CD14-positive monocyte (primary cell): ENCODE results near the gene TADA2A. TPM values are rescaled to one million over a fixed set of nuclear protein-coding genes. Genes with fewer than 3 reads are reported as not detected.

Experiments used
- DNase-seq, 3 donors: peaks; one replicate each; pipeline ENCODE4 v3.0.0-alpha.2; 2011 to 2022
- H2AFZ ChIP-seq: 2 replicates; pipeline ENCODE4 v1.6.0; 2012; ENCODE audit warnings: mild to moderate bottlenecking, low read depth, low read length, inconsistent platforms; ENCODE audit not compliant: insufficient read depth, poor library complexity, severe bottlenecking
- H3K27ac ChIP-seq, 2 donors: 1 replicate in 1 of 2; 2 replicates in 1 of 2; pipeline ENCODE4 v1.5.1; 2012 to 2013; ENCODE audit warnings: low read length in 2 of 2, control low read depth in 1 of 2, inconsistent platforms in 1 of 2, low read depth in 1 of 2, mild to moderate bottlenecking in 1 of 2
- H3K27me3 ChIP-seq, 2 donors: one replicate each; pipeline versions ENCODE4 v1.6.0 to v1.6.1; 2011 to 2013; ENCODE audit warnings: low read length in 2 of 2; ENCODE audit not compliant: control insufficient read depth in 2 of 2, insufficient read depth in 2 of 2
- H3K36me3 ChIP-seq, 2 donors: replicated peaks in 1 of 2; 1 replicate in 1 of 2; 2 replicates in 1 of 2; pipeline versions ENCODE4 v1.5.1 to v1.6.1; 2012 to 2013; ENCODE audit warnings: low read length in 2 of 2, control low read depth in 1 of 2, inconsistent platforms in 1 of 2, mild to moderate bottlenecking in 1 of 2; ENCODE audit not compliant: insufficient read depth in 2 of 2, control insufficient read depth in 1 of 2
- H3K4me1 ChIP-seq, 2 donors: 1 replicate in 1 of 2; 2 replicates in 1 of 2; pipeline versions ENCODE4 v1.5.1 to v1.6.1; 2012 to 2013; ENCODE audit warnings: low read length in 2 of 2, control low read depth in 1 of 2, inconsistent platforms in 1 of 2, mild to moderate bottlenecking in 1 of 2, moderate library complexity in 1 of 2; ENCODE audit not compliant: insufficient read depth in 2 of 2, control insufficient read depth in 1 of 2
- H3K4me2 ChIP-seq: replicated peaks from 2 replicates; pipeline ENCODE3; 2012; ENCODE audit warnings: low read length, moderate library complexity, mild to moderate bottlenecking; ENCODE audit not compliant: poor library complexity, severe bottlenecking; ENCODE audit errors: extremely low read depth
- H3K4me3 ChIP-seq, 3 experiments: fragments of 200-600 bp in 1 of 3; sonication (generic) in 1 of 3; replicated peaks in 1 of 3; 1 replicate in 2 of 3; 2 replicates in 1 of 3; pipeline ENCODE4 v1.5.1; 2011 to 2013; ENCODE audit warnings: low read length in 3 of 3, mild to moderate bottlenecking in 3 of 3, control low read depth in 2 of 3, low read depth in 2 of 3, inconsistent platforms in 1 of 3, moderate library complexity in 1 of 3
- H3K79me2 ChIP-seq: 2 replicates; pipeline ENCODE4 v1.6.0; 2012; ENCODE audit warnings: mild to moderate bottlenecking, control low read depth, inconsistent platforms, low read length, moderate library complexity; ENCODE audit not compliant: insufficient read depth
- H3K9ac ChIP-seq: 2 replicates; pipeline ENCODE4 v1.6.0; 2017; ENCODE audit warnings: low read length, mild to moderate bottlenecking; ENCODE audit not compliant: insufficient read depth, poor library complexity, severe bottlenecking
- H3K9me3 ChIP-seq, 2 donors: replicated peaks in 1 of 2; 1 replicate in 1 of 2; 2 replicates in 1 of 2; pipeline versions ENCODE4 v1.5.1 to v1.6.1; 2012 to 2013; ENCODE audit warnings: low read length in 2 of 2, control low read depth in 1 of 2; ENCODE audit not compliant: control insufficient read depth in 1 of 2, insufficient read depth in 1 of 2
- H4K20me1 ChIP-seq: 2 replicates; pipeline ENCODE4 v1.6.0; 2012; ENCODE audit warnings: mild to moderate bottlenecking, low read length, control low read depth, moderate library complexity; ENCODE audit not compliant: insufficient read depth
- H3K27ac Mint-ChIP-seq, 7 donors: one replicate each; pipeline ENCODE4 v1.8.0; 2020; ENCODE audit warnings: mild to moderate bottlenecking in 7 of 7, mixed read lengths in 7 of 7, moderate library complexity in 6 of 7, inconsistent platforms in 2 of 7
- H3K27me3 Mint-ChIP-seq, 3 donors: one replicate each; pipeline ENCODE4 v1.8.0; 2021 to 2022; ENCODE audit warnings: low read depth in 3 of 3, mild to moderate bottlenecking in 3 of 3, mixed read lengths in 3 of 3, moderate library complexity in 3 of 3, inconsistent platforms in 1 of 3
- H3K36me3 Mint-ChIP-seq, 2 donors: one replicate each; pipeline ENCODE4 v1.8.0; 2020; ENCODE audit warnings: mixed read lengths in 2 of 2, inconsistent platforms in 1 of 2, mild to moderate bottlenecking in 1 of 2
- H3K4me1 Mint-ChIP-seq: one replicate; pipeline ENCODE4 v1.8.0; 2020; ENCODE audit warnings: mild to moderate bottlenecking, mixed read lengths
- H3K4me3 Mint-ChIP-seq, 2 donors: one replicate each; pipeline ENCODE4 v1.8.0; 2020; ENCODE audit warnings: mild to moderate bottlenecking in 2 of 2, mixed read lengths in 2 of 2, moderate library complexity in 1 of 2
- H3K9me3 Mint-ChIP-seq, 7 donors: one replicate each; pipeline ENCODE4 v1.8.0; 2020 to 2022; ENCODE audit warnings: mixed read lengths in 7 of 7, mild to moderate bottlenecking in 6 of 7, moderate library complexity in 6 of 7, inconsistent platforms in 2 of 7
- WGBS: methylation state at CpG from one replicate; pipeline ENCODE4 v1.1.5; 2013; ENCODE audit warnings: missing lambda C conversion rate; ENCODE audit not compliant: insufficient coverage; 5-methylcytosine and 5-hydroxymethylcytosine counted together
- intact Hi-C, 2 donors: fragments of 100-400 bp; cut with micrococcal nuclease; formaldehyde crosslinking; loops; one replicate each; pipeline versions ENCODE4 v1.15.0 to v1.15.1; 2023
- polyA plus RNA-seq, 3 donors: library from polyadenylated mRNA; depleted of rRNA in 1 of 3; unstranded in 2 of 3; stranded (reverse) in 1 of 3; fragments of 300-500 nt in 2 of 3; fragments of >200 nt in 1 of 3; fragmentation: Illumina TruSeq in 2 of 3; gene quantifications; 1 replicate in 2 of 3; 2 replicates in 1 of 3; pipeline ENCODE4 v1.2.3, GENCODE V29; 2012 to 2021
- TF ChIP-seq, protein P1 (sequence below): fragments of 200-600 bp; IDR thresholded peaks from one replicate; pipeline ENCODE4 v1.8.0; 2022; ENCODE audit warnings: antibody characterized with exemption, mild to moderate bottlenecking

Gene TADA2A
- polyA plus RNA-seq, 3 donors, result 2.9 to 8.2 (median 4.3) TPM

- Mint-ChIP-seq H3K4me1 (no peaks in the 10 kb centered on the region), H3K9me3 (peaks cover 0 to 2% (median 0%) of the 10 kb centered on the region in 7 donors), H3K36me3 (no peaks in the 10 kb centered on the region), H3K27ac (no peak overlapping the region), H3K27me3 (peaks cover 0 to 1% (median 0%) of the 10 kb centered on the region in 3 donors), H3K4me3 (no peak overlapping the region)
- Histone ChIP-seq H3K9me3 (peaks cover 0 to 3% of the 10 kb centered on the region in 2 donors), H3K79me2 (no peaks in the 10 kb centered on the region), H2AFZ (no peak overlapping the region), H4K20me1 (no peaks in the 10 kb centered on the region), H3K9ac (no peak overlapping the region), H3K4me2 (no peak overlapping the region), H3K27me3 (no peaks in the 10 kb centered on the region), H3K27ac (no peak overlapping the region), H3K4me3 (no peak overlapping the region), H3K4me1 (no peaks in the 10 kb centered on the region), H3K36me3 (no peaks in the 10 kb centered on the region)
- TF ChIP-seq, protein P1, sequence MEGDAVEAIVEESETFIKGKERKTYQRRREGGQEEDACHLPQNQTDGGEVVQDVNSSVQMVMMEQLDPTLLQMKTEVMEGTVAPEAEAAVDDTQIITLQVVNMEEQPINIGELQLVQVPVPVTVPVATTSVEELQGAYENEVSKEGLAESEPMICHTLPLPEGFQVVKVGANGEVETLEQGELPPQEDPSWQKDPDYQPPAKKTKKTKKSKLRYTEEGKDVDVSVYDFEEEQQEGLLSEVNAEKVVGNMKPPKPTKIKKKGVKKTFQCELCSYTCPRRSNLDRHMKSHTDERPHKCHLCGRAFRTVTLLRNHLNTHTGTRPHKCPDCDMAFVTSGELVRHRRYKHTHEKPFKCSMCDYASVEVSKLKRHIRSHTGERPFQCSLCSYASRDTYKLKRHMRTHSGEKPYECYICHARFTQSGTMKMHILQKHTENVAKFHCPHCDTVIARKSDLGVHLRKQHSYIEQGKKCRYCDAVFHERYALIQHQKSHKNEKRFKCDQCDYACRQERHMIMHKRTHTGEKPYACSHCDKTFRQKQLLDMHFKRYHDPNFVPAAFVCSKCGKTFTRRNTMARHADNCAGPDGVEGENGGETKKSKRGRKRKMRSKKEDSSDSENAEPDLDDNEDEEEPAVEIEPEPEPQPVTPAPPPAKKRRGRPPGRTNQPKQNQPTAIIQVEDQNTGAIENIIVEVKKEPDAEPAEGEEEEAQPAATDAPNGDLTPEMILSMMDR, result no peak
- DNase-seq, result no peak
- intact Hi-C loops, result no loop called here
Measured at GRCh38 chr17:37500378-37500777, 93.7 kb downstream of the TADA2A start.

DNA sequence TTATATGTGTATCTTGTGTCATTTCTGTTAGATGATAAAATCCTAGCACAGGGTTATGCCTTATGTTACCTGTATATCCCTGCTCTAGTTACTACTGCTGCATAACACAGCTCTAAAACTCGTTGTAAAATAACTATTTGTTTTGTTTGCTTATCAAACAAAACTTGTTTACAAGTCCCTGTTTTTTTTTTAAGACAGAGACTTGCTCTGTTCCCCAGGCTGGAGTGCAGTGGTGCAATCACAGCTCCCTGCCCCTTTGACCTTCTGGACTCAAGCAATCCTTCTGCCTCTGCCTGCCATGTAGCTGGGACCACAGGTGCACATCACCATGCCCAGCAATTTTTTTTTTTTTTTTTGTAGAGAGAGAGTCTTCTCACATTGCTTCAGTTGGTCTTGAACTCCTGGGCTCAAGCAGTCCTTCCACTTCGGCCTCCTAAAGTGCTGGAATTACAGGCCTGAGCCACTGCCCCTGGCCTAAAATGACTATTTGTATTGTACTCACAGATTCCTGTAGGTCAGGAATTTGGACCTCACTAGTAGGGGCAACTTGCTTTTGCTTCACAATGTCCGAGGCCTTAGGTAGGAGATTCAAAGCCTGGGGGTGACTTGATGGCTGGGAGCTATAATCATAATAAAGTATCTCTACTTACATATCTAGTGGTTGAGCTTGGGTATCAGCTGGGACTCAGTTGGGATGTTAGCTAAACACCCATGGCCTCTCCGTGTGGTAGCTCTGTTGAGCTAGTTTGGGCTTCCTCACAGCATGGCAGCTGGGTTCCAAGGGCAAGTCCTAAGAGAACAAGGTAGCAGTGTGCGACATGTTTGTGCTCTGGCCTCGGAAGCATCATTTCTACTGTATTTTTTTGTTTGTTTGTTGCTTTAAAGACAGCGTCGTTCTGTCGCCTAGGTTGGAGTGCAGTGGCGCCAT lies 95.6 kb downstream of the TADA2A start:
- no peak overlapping the region for H3K9ac ChIP-seq
- no peaks in the 10 kb centered on the region for H3K4me1 Mint-ChIP-seq
- no peak overlapping the region for H2AFZ ChIP-seq
- H3K4me3 Mint-ChIP-seq, result no peak overlapping the region
- 94% methylated on average over 3 of the region's 10 CpGs for WGBS
- no peak overlapping the region for H3K4me3 ChIP-seq
- no peaks in the 10 kb centered on the region for H3K4me1 ChIP-seq
- TF ChIP-seq, protein P1, result no peak
- no peaks in the 10 kb centered on the region for H3K79me2 ChIP-seq
- H3K27me3 ChIP-seq, result no peaks in the 10 kb centered on the region
- intact Hi-C loops, result no loop called here
- H3K27me3 Mint-ChIP-seq, result peaks cover 0 to 2% (median 1%) of the 10 kb centered on the region in 3 donors
- DNase-seq, result no peak
- H3K27ac Mint-ChIP-seq, result peak overlapping the region in 1 of 7 donors; percentile 11
- H3K36me3 ChIP-seq, result no peaks in the 10 kb centered on the region
- no peak overlapping the region for H3K4me2 ChIP-seq
- peaks cover 0 to 2% (median 0%) of the 10 kb centered on the region in 7 donors for H3K9me3 Mint-ChIP-seq
- H3K27ac ChIP-seq, result no peak overlapping the region
- no peaks in the 10 kb centered on the region for H3K36me3 Mint-ChIP-seq
- peaks cover 0 to 3% of the 10 kb centered on the region in 2 donors for H3K9me3 ChIP-seq
- H4K20me1 ChIP-seq, result no peaks in the 10 kb centered on the region
